AG04449 (cell line): ENCODE data around the gene MKLN1.

Experiments
- CTCF ChIA-PET: fragments of 350-600 bp; formaldehyde crosslinking; extraction: SDS; loops from one replicate; lab custom pipeline; 2021; ENCODE audit warnings: antibody characterized with exemption; lab: Yijun Ruan, JAX
- POLR2A ChIA-PET: fragments of 400-600, 350-600 bp; formaldehyde crosslinking; extraction: SDS; loops from one replicate; lab custom pipeline; 2020; ENCODE audit warnings: antibody characterized with exemption, inconsistent platforms; lab: Yijun Ruan, JAX
- DNase-seq: peaks from one replicate; pipeline ENCODE4 v3.0.0-alpha.2; 2010; ENCODE audit warnings: low read depth, low spot score
- H3K4me3 ChIP-seq: 2 replicates; pipeline ENCODE4 v1.5.1; 2011; ENCODE audit warnings: low read depth, mild to moderate bottlenecking, control low read depth, low read length
- CTCF ChIP-seq: IDR thresholded peaks from one replicate; pipeline ENCODE4 v1.5.1; 2011; ENCODE audit warnings: mild to moderate bottlenecking, moderate library complexity, low read length, control low read depth, inconsistent platforms; ENCODE audit not compliant: insufficient read depth; ENCODE audit errors: missing control alignments

Gene MKLN1

GRCh38 chr7:131403322-131403721, 75.6 kb downstream of the MKLN1 start:
- ChIA-PET CTCF (interaction anchor here (1.2 kb wide), 2 partner anchors 11 to 21 kb away, joined by 3 to 4 read pairs; no protein-coding TSS in a partner anchor), POLR2A (no interaction called here)
- no peak for TF ChIP-seq CTCF
- H3K4me3 ChIP-seq: no peak overlapping the region
- no peak for DNase-seq

GRCh38 chr7:131404226-131404911, 76.7 kb downstream of the MKLN1 start:
- ChIA-PET POLR2A (no interaction called here), CTCF (interaction anchor here (1.4 kb wide), 1 partner anchor 337 kb away, joined by 3 read pairs; no protein-coding TSS in a partner anchor)
- no peak for DNase-seq
- no peak overlapping the region for H3K4me3 ChIP-seq
- TF ChIP-seq CTCF: no peak

- CTCF ChIA-PET: interaction anchor here (0.9 kb wide), 1 partner anchor 18 kb away, joined by 4 read pairs; no protein-coding TSS in a partner anchor
- no peak overlapping the region for H3K4me3 ChIP-seq
- DNase-seq: no peak
- POLR2A ChIA-PET: interaction anchor here (0.6 kb wide), 1 partner anchor 448 kb away, joined by 3 read pairs; no protein-coding TSS in a partner anchor
- TF ChIP-seq CTCF: no peak
Measured at GRCh38 chr7:131409129-131409766, 81.6 kb downstream of the MKLN1 start.

GRCh38 chr7:131412031-131412430, 84.4 kb downstream of the MKLN1 start:
- H3K4me3 ChIP-seq: no peak overlapping the region
- ChIA-PET POLR2A (no interaction called here), CTCF (interaction anchor here (2.1 kb wide), 1 partner anchor 12 kb away, joined by 4 read pairs; no protein-coding TSS in a partner anchor)
- no peak for DNase-seq
- no peak for TF ChIP-seq CTCF

GRCh38 chr7:131413711-131414110, 86.0 kb downstream of the MKLN1 start:
- POLR2A ChIA-PET: no interaction called here

More at GRCh38 chr7:131413711-131414110, 86.0 kb downstream of the MKLN1 start:
- DNase-seq: no peak
- CTCF ChIA-PET: no interaction called here
- TF ChIP-seq CTCF: no peak
- no peak overlapping the region for H3K4me3 ChIP-seq
